Measurements from ENCODE around the gene GADL1.

The GADL1 gene

DNA sequence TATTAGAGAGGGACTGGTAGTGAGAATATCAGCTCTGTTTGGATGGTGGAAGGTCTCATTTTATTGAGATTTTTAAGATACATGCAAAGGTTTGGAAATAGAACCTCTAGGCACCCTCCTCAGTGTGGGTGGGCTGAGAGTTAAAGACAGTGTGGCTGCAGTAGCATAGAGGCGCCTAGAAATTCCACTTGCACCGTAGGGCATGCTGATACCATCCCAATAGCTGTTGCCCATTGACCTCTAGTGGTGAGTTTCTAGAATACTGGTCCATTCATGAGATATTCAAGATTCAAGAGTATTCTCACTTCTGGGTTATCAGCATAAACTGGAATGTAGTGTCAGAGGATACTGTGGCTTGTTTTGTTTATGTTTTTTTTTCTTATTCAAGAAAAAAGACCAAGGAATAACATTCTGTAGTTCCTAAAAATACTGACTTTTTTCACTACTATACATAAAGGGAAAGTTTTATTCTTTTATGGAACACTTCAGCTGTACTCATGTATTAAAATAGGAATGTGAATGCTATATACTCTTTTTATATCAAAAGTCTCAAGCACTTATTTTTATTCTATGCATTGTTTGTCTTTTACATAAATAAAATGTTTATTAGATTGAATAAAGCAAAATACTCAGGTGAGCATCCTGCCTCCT lies 200.9 kb downstream of the GADL1 start:
- DNase-seq (ENCODE audit: low read depth): no peak

DNA sequence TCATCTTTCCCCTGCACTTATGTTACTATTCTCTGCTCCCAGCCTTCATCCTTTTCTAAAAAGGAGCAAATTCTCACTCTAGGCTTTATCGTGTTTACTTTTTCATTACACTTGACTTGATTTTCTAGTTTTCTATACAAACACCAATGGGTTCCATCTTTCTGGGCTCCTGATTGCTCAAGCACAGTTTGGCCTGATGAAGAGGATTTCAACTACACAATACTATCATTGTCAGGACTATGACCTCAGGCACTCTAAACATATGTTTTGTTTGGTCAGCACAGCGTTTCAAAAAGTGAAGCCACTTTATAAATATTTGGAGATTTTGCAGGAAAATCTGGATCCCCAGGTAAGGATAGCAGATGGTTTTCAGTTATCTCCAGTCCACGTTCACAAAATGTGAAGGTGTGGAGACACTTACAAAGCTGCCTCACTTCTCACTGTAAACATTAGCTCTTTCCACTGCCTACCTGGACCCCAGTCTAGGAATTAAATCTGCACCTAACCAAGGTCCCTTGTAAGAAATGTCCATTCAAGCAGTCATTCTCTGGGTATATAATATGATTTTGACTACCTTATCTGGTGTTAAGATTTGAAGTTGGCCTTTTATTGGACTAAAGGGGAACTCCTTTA lies 201.8 kb downstream of the GADL1 start:
- no peak for DNase-seq (ENCODE audit: low read depth)

DNA sequence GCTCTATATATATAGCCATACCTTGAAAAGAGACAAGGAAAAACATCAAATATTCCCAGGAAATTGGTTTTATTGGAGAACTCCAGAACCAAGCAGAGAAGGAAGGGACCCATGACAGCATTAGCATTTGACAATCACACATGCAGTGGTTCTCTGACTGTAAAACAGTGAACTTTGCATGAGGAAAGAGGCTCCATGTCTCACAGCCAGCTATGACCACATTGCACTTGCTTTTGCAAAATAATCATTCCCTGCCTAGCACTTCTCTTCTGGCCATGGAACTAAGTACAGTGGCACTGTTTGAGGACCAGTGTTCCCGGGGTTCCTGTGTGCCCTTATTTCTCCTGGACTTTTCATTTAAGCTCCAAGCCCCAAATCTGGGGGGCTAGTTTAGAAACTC lies 202.5 kb downstream of the GADL1 start:
- DNase-seq (ENCODE audit: low read depth): no peak

DNA sequence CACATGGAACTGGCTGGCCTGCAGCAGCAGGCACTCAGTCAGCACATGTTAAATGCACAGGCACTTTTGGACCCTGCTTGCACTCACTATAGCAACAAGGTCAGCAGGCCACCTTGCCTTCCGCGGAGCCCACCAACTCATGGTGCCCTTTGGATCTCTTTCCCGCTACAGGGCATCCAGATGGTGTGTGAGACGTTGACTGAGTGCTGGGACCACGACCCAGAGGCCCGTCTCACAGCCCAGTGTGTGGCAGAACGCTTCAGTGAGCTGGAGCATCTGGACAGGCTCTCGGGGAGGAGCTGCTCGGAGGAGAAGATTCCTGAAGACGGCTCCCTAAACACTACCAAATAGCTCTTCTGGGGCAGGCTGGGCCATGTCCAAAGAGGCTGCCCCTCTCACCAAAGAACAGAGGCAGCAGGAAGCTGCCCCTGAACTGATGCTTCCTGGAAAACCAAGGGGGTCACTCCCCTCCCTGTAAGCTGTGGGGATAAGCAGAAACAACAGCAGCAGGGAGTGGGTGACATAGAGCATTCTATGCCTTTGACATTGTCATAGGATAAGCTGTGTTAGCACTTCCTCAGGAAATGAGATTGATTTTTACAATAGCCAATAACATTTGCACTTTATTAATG lies 203.1 kb downstream of the GADL1 start:
- no peak for DNase-seq (ENCODE audit: low read depth)

DNA sequence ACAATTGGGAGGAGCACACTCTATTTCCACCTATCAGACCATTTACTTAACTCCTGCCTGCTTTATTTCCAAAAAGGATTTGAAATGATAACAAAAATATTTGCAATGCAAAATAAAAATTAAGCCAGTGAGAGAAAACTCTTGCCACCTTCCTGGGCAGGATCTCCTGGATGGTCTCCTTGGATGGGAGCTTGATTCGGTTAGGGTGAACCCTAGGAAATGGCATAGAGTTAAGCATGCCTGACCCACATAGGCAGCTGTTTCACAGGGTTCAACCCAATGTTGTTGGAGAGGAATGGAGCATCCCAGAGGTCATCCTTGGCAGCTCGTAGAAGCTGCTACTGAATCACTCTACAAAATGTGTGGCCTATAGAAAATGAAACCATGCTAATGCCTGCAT lies 204.3 kb downstream of the GADL1 start:
- no peak for DNase-seq (ENCODE audit: low read depth)

DNA sequence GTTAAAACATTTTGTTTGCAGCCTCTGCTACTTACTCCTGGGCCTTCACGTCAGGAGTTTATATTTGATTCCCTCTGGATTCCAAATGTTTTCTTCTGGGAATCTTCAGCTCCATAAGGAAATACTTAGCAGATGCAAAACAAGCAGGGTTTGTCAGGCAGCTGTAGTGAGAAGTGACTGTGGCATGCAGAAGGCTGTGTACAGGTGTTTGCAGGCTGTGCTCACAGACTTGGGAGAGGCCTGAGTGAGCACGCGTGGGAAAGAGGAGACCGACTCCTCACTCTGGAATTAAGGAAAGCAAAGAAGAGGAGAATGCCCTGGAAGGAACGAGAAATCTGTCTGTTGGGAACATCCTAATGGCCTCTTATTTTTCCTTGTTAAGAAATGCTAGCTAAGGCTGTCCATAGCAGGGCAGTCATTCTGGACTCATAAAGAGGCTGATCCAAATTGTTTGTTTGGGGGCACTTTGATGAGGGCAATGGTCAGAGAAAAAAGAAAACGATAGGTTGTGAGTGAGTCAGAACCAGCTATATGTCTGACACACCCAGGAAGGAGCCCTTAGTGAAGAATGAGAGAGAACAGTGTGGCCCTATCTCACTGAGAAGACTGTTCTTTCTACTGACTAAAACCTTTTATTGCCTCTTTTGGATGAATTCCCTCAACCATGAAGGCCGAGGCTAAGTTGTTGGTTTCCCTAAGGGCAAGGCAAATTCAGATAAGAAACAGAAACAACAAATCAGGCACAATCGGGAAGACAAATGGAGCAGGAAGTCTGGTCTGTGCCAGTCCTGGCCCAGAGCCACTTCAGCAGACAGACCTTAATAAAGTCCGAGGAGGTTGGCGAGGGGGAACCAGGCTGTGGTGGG lies 205.5 kb downstream of the GADL1 start:
- no peak for DNase-seq (ENCODE audit: low read depth)

DNA sequence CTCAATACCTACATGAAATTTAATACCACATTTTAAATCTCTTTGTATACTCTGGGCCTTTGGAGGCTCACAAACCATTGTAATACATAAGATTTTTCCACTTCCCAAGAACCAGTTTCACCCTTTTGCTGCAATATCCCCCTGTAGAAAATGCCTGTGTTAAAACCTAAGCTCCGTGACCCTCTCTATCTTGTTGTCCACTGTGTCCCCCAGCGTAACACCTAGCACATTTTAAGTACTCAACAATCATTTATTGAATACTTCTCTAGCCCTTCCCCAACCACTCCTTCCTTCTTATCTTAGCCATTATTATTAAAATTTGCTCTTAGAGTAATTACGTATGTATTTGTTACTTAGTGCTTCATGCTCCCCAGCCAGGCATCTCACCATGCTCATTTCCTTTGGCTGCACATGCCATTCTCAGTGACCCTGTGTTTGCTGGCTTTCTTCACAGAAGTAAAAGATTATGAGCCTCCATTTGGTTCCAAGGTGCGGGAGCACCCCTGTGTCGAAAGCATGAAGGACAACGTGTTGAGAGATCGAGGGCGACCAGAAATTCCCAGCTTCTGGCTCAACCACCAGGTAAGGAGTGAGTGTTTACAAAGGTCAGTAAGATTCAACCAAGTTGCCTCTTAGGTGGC lies 206.4 kb downstream of the GADL1 start:
- no peak for DNase-seq (ENCODE audit: low read depth)

DNA sequence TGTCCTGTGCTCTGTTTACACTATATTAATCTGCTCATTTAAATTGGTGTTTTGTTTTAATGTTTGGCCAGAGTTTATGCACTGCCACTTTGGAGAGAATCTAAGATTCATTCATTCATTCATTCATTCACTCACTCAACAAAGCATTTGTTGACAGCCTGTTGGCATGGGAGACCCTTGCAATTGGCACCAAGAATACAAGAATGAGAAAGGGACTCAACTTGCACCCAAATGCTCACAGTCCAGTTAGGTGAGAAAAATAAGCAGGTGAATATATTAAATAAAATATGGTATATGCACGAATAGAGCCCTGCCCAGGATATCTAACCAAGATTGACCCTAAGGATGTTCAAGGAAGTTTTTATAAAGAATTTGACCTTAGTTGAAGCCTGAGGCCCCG lies 207.7 kb downstream of the GADL1 start:
- DNase-seq (ENCODE audit: low read depth): no peak

DNA sequence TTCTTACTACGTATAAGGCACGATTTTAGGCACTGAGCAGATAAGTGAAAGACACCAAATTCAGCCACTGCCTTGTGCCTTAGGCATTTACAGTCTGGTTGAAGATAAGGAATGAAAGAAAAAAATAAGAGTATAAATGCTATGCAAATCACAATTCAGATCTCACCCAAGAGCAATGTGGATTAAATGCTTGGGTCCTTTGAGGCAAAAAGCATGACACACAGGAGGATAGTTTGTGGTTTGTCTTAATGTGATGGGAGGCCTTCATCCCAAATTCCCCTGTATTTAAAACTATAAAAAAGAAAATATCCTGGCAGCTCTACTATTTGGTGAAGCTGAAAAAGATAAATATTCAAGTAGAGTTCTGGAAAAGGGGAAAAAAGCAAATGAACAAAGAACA lies 208.3 kb downstream of the GADL1 start:
- no peak for DNase-seq (ENCODE audit: low read depth)

DNA sequence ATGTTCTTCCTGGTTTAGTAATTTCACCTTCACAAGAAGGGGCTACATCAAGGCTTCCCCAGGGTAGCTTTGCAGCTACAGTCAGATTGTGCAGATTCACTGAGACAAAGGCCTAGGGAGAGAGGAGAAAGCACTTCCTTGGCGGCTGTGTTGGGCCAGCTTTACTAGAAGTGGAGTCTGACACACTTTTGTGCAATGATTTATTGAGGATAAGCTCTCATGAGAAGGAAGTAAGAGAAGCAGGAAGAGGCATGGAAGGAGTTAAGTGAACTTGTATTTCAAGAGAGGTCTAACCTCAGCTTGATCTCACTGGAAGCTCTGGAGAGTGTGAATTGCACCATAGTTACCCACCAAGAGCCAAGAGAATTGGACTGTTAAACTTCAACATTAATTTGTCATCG lies 209.2 kb downstream of the GADL1 start:
- DNase-seq (ENCODE audit: low read depth): no peak

DNA sequence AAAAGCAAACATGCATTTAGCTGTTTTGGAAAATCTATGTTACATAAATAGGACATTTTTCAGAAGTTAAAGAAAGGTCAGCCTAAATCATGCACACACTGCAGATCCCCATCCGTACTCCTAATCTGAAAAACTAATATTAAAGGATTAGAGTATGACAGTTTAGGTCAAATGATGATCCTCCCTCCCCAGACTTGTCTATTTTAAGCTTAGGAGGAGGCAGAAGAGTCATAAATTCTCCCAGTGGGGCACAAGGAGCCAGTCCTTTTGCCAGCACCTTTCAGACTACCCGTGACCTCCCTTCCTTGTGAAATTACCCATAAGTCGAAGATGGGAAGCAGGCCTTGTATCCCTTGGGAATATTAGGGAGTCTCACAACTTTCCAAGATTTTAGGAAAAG lies 210.1 kb downstream of the GADL1 start:
- DNase-seq (ENCODE audit: low read depth): no peak

DNA sequence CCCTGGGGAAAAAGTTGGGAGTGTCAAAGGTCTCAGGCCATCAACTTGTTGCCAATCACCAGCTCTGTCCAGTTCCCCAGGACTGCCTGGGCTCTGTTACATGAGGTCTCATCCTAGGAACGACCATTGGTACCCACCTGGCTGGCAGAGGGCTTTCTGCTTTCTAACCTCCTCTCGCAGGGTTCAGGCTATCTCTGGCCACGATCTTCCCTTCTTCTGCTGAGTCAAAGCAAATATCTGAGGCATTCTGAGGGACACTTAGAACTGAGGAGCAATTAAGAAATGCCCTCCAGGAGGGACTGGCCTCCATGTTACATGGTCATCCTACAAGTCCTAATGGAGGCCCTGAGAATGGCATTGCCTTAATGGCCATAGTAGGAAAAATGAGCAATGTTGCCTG lies 210.7 kb downstream of the GADL1 start:
- no peak for DNase-seq (ENCODE audit: low read depth)

DNA sequence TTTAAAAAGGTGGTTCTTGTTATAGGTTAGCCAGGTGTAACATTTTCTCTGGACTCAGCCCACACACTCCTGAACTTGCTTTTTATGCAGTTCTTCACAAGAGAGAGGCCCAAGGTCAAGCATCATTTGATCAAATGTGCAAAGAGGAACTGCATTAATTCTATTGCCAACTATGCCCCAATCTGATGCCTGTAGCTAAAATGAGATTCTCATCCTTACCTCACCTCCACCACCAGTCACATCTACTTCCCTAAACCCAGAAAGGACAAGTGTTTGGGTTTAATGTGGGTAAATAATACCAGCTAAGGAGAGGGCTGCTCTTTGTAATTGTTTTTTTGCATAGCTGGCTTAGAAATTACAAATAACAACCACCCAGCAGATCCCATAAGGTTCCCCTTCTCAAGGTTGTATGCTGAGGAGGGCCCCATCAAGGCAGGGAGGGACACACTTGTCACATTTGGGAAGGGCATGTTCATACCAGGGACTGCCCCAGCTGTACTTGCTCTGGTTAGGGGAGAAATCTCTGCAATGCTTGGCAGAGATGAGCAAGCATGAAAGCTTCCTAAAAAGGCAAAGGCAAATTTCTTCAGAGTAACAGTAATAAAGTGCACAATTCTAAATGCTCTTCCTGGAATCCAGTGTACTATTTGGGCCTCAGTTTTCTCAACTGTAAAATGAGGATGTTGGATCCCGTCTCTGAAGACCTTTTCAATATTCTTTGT lies 211.9 kb downstream of the GADL1 start:
- no peak for DNase-seq (ENCODE audit: low read depth)

DNA sequence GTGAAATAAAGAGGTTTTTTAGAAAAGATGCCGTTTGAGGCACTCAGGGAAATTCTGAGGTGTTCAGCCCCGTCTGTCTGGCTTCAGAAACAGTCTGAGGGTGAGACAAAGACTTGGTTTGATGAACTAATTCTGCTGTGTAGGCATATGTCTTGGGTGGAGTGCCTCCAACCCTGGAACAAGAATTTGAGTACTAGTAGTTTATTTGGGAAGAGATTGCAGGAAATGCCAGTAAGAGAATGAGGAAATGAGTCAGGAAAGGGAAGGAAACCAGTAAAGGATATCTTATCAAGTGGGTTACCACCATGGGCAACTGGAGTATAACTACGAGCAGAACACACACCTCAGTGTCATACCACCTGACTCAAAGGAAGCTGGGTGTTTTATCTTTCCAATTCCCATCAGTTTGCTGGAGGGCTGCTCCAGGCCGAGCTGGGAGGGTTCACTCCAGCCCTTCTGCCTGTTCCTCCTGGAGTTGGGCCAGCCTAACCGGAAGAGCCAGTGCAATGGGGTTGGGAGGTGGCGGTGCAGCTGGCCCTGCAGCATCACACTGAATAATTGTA lies 212.7 kb downstream of the GADL1 start:
- DNase-seq (ENCODE audit: low read depth): no peak

DNA sequence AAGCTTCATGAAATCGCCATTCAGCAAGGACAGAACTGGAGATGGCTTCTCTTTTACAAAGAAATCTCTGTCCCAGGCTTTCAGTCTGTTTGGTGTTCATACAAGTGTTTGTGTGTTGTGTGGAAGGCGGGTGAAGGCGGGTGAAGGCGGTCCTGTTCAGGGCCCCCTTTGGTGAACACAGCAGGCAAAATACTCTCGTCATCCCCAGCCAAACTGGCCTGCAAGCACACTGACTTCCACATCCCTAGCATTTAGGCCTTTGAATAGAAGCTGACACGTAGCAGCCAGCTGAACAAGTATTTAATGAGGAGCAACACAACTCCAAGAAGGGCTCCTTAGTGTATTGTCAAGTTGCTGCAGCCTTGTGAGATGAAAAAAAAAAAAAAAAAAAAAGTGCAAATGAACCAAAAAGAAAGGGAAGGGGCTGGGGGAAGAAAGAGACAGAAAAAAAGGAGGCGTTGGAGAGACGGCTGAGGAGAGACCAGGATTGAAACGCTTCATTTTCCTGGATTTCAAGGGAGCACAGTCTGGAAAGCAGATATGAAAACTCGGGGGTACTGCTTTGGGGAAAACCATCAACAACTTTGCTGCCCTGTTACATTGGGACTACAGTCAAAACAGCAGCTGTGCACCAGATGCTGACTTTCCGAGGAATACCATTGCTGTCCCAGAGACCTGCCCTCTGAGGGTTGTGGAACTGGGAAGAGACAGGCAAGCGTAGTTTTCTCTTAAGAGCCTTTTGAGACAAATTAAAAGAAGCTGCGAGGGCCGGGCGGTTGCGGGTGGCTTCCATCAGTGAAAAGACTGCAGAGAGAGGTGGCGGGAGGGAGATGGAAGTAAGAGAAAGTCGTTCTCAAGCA lies 213.4 kb downstream of the GADL1 start:
- DNase-seq (ENCODE audit: low read depth): no peak

DNA sequence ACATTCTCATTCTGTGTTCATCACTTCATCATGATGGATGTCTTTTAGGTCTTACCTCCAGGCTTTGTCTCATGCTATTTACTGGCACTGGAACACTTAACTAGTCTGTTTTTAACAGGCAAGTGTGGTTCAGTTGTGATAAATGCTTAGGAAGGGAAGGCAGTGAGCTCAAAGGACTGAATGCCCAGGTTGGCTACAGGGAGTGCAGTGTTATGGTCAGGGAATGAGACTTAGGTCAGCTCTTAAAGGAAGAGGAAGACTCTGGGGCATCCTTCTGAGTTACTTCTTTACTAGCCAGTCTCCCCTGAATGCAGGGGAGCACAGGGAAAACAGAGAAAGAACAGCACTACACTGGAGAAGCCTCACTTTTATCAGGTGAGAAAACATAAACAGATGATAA lies 215.4 kb downstream of the GADL1 start:
- DNase-seq (ENCODE audit: low read depth): no peak

DNA sequence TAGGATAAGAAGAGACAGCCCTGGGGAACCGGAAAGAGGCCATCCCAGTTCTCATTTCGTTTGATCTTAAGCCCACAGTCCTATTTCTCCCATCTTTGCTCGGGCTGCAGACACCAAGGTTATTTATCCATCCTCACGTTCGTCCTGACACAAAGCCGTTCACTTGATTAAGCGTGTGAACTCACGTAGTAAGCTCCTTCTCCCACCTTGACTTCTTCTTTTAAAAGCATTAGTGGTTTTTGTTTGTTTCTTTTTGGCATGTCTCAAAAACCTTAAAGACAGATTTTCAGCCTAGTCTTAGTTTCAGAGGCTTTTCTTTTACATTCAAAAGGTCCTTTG lies 217.1 kb downstream of the GADL1 start:
- DNase-seq (ENCODE audit: low read depth): no peak

DNA sequence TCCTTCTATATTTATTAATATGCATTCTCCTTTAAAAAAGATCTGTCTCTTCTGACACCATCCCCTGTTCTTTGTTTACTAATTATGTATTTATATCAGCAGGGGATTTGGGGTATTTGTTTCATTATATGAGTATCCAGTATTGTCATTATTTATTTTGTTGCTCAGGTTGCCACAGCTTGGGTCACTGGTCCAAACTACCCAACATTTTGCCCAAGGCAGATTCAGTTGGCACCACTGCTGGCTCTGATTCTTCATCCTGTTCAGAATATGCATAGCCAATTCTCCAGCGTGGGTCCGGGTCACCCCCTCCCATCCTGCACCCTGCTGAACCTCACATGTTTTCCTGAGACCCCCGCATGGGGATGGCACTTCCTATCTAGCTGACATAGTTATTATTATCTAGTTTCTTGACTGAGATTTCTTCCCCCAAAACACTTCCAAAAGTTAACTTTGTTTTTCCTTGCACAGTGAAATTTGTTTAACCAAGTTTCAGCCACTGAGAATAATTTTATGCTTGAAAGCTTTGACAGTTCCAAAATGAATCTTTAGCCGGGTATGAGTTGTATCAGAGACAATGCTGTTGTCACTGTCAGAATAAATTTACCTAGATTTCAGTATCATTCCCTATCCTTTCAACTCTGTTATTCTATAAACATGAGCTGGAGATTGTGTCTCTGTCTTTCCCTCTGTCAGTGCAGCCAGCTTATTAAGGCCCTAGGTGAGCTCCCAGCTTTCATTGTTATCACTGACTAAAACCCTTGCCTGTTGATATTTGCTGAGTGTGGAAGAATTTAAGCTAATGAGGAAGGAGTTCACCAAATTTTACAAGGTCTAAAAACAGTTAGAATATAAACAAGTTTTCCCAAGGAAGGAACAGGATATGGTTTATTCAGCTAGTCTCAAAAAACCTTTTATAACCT lies 217.8 kb downstream of the GADL1 start:
- DNase-seq (ENCODE audit: low read depth): no peak
